ENCODE data around the gene NXF2B.
A peak's percentile ranks its signal among the peaks of the same experiment; 100 is the strongest.
"Not testable (repeated sequence)": the region's sequence is repeated elsewhere in the genome, so short reads cannot be mapped to it uniquely, and the experiment has no call there.

NXF2B gene

GRCh38 chrX:102439908-102440307 is at the start of gene NXF2B:
Gene NXF2B, minus strand, starts transcription at chrX:102440008. Its CDS starts 59,972 bp downstream, at chrX:102380036.
- DNase-seq (ENCODE audit: low spot score): not testable (repeated sequence)

- not testable (repeated sequence) for DNase-seq (ENCODE audit: low spot score)
These were observed 39.0 kb upstream of the NXF2B start for GRCh38 chrX:102478765-102479164.

- not testable (repeated sequence) for DNase-seq (ENCODE audit: low spot score)
These were observed 32.0 kb upstream of the NXF2B start, which contains the start of gene TCP11X2 for GRCh38 chrX:102471762-102472220. Gene TCP11X2, minus strand, starts transcription at chrX:102471812.

GRCh38 chrX:102470215-102470614 is 30.4 kb upstream of the NXF2B start:
- DNase-seq (ENCODE audit: low spot score): not testable (repeated sequence)

- not testable (repeated sequence) for DNase-seq (ENCODE audit: low spot score)
These were observed 18.8 kb upstream of the NXF2B start for GRCh38 chrX:102458615-102459014.

- not testable (repeated sequence) for DNase-seq (ENCODE audit: low spot score)
These were observed 25.3 kb downstream of the NXF2B start for GRCh38 chrX:102414493-102414892.

GRCh38 chrX:102345916-102346315 is 93.9 kb downstream of the NXF2B start:
- peak; percentile 56 for DNase-seq (ENCODE audit: low spot score)

GRCh38 chrX:102341867-102342266 is 97.9 kb downstream of the NXF2B start:
- no peak for DNase-seq (ENCODE audit: low spot score)

- DNase-seq (ENCODE audit: low spot score): peak; percentile 8
These were observed 100.2 kb downstream of the NXF2B start for GRCh38 chrX:102339312-102340298.

GRCh38 chrX:102338162-102338561 is 101.6 kb downstream of the NXF2B start:
- no peak for DNase-seq (ENCODE audit: low spot score)
